OCI-LY7 (cell line): ENCODE measurements around the gene ZNF688.

Experiments used
- EZH2phosphoT487 ChIP-seq: fragments of 200-600 bp; sonication (generic); IDR thresholded peaks from 2 replicates; pipeline ENCODE4 v1.6.1; 2018; ENCODE audit warnings: low read depth, borderline replicate concordance, mild to moderate bottlenecking, mixed run types, antibody characterized with exemption, low read length, moderate library complexity, mixed read lengths
- TF ChIP-seq, protein P1 (sequence below): fragments of 200-600 bp; sonication (generic); conservative IDR thresholded peaks from 2 replicates; pipeline ENCODE4 v1.5.1; 2014; ENCODE audit warnings: mild to moderate bottlenecking, antibody characterized with exemption, low read length, moderate library complexity, mixed read lengths

GRCh38 chr16:30551781-30552180, 19.7 kb downstream of the ZNF688 start:
- TF ChIP-seq, protein P1, sequence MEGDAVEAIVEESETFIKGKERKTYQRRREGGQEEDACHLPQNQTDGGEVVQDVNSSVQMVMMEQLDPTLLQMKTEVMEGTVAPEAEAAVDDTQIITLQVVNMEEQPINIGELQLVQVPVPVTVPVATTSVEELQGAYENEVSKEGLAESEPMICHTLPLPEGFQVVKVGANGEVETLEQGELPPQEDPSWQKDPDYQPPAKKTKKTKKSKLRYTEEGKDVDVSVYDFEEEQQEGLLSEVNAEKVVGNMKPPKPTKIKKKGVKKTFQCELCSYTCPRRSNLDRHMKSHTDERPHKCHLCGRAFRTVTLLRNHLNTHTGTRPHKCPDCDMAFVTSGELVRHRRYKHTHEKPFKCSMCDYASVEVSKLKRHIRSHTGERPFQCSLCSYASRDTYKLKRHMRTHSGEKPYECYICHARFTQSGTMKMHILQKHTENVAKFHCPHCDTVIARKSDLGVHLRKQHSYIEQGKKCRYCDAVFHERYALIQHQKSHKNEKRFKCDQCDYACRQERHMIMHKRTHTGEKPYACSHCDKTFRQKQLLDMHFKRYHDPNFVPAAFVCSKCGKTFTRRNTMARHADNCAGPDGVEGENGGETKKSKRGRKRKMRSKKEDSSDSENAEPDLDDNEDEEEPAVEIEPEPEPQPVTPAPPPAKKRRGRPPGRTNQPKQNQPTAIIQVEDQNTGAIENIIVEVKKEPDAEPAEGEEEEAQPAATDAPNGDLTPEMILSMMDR: no peak
- TF ChIP-seq EZH2phosphoT487: no peak
